Fibroblast of lung (primary cell): ENCODE data around the gene TANC1.

Source experiments
- EZH2 ChIP-seq: IDR thresholded peaks from 2 replicates; pipeline ENCODE4 v1.5.1; 2012; ENCODE audit warnings: low read length, control low read depth, mild to moderate bottlenecking; ENCODE audit errors: missing control alignments
- TF ChIP-seq, protein P1 (sequence below), 2 donors: IDR thresholded peaks in 1 of 2; conservative IDR thresholded peaks in 1 of 2; 1 replicate in 1 of 2; 2 replicates in 1 of 2; pipeline ENCODE4 v1.5.1; 2011 to 2012; ENCODE audit warnings: low read length in 2 of 2, control low read depth in 1 of 2, inconsistent platforms in 1 of 2, low read depth in 1 of 2, mild to moderate bottlenecking in 1 of 2

DNA sequence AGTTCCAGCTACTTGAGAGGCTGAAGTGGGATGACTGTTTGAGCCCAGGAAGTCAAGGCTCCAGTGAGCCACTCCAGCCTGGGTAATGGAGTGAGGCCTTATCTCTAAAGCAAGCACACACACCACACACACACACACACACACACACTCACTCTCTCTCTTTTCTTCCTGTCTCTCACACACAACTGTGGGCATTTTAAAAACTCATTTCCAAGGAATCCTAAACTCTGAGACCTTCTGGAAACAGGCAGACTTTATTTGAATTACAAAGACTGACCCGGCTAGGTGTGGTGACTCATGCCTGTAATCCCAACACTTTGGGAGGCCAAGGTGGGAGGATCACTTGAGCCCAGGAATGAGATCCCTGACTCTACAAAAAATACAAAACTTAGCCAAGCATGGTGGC is 296.7 kb downstream of the TANC1 start:
- TF ChIP-seq, protein P1, sequence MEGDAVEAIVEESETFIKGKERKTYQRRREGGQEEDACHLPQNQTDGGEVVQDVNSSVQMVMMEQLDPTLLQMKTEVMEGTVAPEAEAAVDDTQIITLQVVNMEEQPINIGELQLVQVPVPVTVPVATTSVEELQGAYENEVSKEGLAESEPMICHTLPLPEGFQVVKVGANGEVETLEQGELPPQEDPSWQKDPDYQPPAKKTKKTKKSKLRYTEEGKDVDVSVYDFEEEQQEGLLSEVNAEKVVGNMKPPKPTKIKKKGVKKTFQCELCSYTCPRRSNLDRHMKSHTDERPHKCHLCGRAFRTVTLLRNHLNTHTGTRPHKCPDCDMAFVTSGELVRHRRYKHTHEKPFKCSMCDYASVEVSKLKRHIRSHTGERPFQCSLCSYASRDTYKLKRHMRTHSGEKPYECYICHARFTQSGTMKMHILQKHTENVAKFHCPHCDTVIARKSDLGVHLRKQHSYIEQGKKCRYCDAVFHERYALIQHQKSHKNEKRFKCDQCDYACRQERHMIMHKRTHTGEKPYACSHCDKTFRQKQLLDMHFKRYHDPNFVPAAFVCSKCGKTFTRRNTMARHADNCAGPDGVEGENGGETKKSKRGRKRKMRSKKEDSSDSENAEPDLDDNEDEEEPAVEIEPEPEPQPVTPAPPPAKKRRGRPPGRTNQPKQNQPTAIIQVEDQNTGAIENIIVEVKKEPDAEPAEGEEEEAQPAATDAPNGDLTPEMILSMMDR (conservative IDR thresholded peaks at IDR 0.05 in 1 of 2, IDR thresholded peaks at IDR 0.05 in 1 of 2; ENCODE audit: low read depth in 1 of 2, low read length in 2 of 2), result no peak
- no peak for TF ChIP-seq EZH2
